EL (cell line): ENCODE measurements around the gene RBM17.
A peak's percentile ranks its signal among the peaks of the same experiment; 100 is the strongest.
"Not testable (repeated sequence)": the region's sequence is repeated elsewhere in the genome, so short reads cannot be mapped to it uniquely, and the experiment has no call there.

Source experiments
- DNase-seq: peaks from one replicate; pipeline ENCODE4 v3.0.0-alpha.2; 2016

Gene RBM17

GRCh38 chr10:6138456-6138855, 49.6 kb downstream of the RBM17 start:
- no peak for DNase-seq

- DNase-seq: no peak
These were observed 50.6 kb downstream of the RBM17 start for GRCh38 chr10:6139470-6139869.

- DNase-seq: no peak
These were observed 51.5 kb downstream of the RBM17 start for GRCh38 chr10:6140141-6140841.

GRCh38 chr10:6140965-6141295, 52.1 kb downstream of the RBM17 start:
- no peak for DNase-seq

GRCh38 chr10:6141296-6142151, 52.7 kb downstream of the RBM17 start:
- peak; percentile 85 for DNase-seq

- DNase-seq: not testable (repeated sequence)
These were observed 53.4 kb downstream of the RBM17 start for GRCh38 chr10:6142186-6142585.

GRCh38 chr10:6142644-6143043, 53.8 kb downstream of the RBM17 start:
- no peak for DNase-seq

GRCh38 chr10:6143181-6143580, 54.3 kb downstream of the RBM17 start:
- DNase-seq: no peak

GRCh38 chr10:6144406-6145165, 55.8 kb downstream of the RBM17 start:
- peak; percentile 87 for DNase-seq

- peak; percentile 31 for DNase-seq
These were observed 56.5 kb downstream of the RBM17 start for GRCh38 chr10:6145166-6145987.

GRCh38 chr10:6146013-6146785, 57.4 kb downstream of the RBM17 start:
- DNase-seq: no peak

GRCh38 chr10:6146921-6147320, 58.1 kb downstream of the RBM17 start:
- no peak for DNase-seq

GRCh38 chr10:6148251-6148701, 59.4 kb downstream of the RBM17 start:
- no peak for DNase-seq

GRCh38 chr10:6148908-6149307, 60.1 kb downstream of the RBM17 start:
- no peak for DNase-seq

- peak; percentile 57 for DNase-seq
These were observed 62.5 kb downstream of the RBM17 start for GRCh38 chr10:6151087-6151977.

- DNase-seq: no peak
These were observed 65.0 kb downstream of the RBM17 start for GRCh38 chr10:6153845-6154244.

GRCh38 chr10:6154566-6154965, 65.7 kb downstream of the RBM17 start:
- DNase-seq: no peak

- no peak for DNase-seq
These were observed 69.4 kb downstream of the RBM17 start for GRCh38 chr10:6158276-6158675.

- no peak for DNase-seq
These were observed 73.1 kb downstream of the RBM17 start for GRCh38 chr10:6161921-6162320.

- peak; percentile 39 for DNase-seq
These were observed 73.9 kb downstream of the RBM17 start for GRCh38 chr10:6162589-6163356.
